Cardiac fibroblast (primary cell): Measurements from ENCODE around the gene NELFA.

Source experiments
- DNase-seq, 2 donors: peaks; one replicate each; pipeline versions ENCODE4 v3.0.0 to v3.0.0-alpha.2; 2010; ENCODE audit warnings: low read depth in 2 of 2
- H3K4me3 ChIP-seq, 2 donors: replicated peaks in 1 of 2; 1 replicate in 1 of 2; 2 replicates in 1 of 2; pipeline ENCODE4 v1.5.1; 2011; ENCODE audit warnings: low read depth in 2 of 2, low read length in 2 of 2, mild to moderate bottlenecking in 2 of 2, moderate library complexity in 1 of 2
- CTCF ChIP-seq: IDR thresholded peaks from one replicate; pipeline ENCODE4 v1.5.1; 2011; ENCODE audit warnings: low read depth, mild to moderate bottlenecking, low read length, inconsistent platforms

Gene NELFA

GRCh38 chr4:1993169-1993516 lies 15.6 kb downstream of the NELFA start:
- no peak for TF ChIP-seq CTCF
- DNase-seq = no peak
- no peak overlapping the region for H3K4me3 ChIP-seq

- peak in 1 of 2 donors; percentile 47 for DNase-seq
- no peak for TF ChIP-seq CTCF
- H3K4me3 ChIP-seq = no peak overlapping the region
These were observed 16.2 kb downstream of the NELFA start for GRCh38 chr4:1992468-1993168.

GRCh38 chr4:1991596-1992434 lies 17.0 kb downstream of the NELFA start:
- no peak for TF ChIP-seq CTCF
- no peak for DNase-seq
- H3K4me3 ChIP-seq = no peak overlapping the region

- no peak for TF ChIP-seq CTCF
- H3K4me3 ChIP-seq = no peak overlapping the region
- DNase-seq = no peak
These were observed 17.7 kb downstream of the NELFA start for GRCh38 chr4:1991087-1991486.

GRCh38 chr4:1990676-1991075 lies 18.1 kb downstream of the NELFA start:
- H3K4me3 ChIP-seq = no peak overlapping the region
- DNase-seq = no peak
- no peak for TF ChIP-seq CTCF

GRCh38 chr4:1990348-1990645 lies 18.5 kb downstream of the NELFA start:
- no peak overlapping the region for H3K4me3 ChIP-seq
- no peak for DNase-seq
- TF ChIP-seq CTCF = no peak
